Esophagus muscularis mucosa (tissue), 3 donors: ENCODE results near the gene MYLK.
"Not testable (repeated sequence)": the region's sequence is repeated elsewhere in the genome, so short reads cannot be mapped to it uniquely, and the experiment has no call there.

ENCODE experiments used
- CTCF ChIP-seq, 3 experiments: fragments of 200-600 bp in 2 of 3; fragments of 450-650 bp in 1 of 3; sonication (generic) in 2 of 3; IDR thresholded peaks; one replicate each; pipeline ENCODE4 v1.5.1; 2017 to 2019; ENCODE audit warnings: antibody characterized with exemption in 3 of 3, mild to moderate bottlenecking in 2 of 3, moderate library complexity in 1 of 3
- POLR2AphosphoS5 ChIP-seq, 2 donors: sonication (generic); formaldehyde crosslinking; IDR thresholded peaks; one replicate each; pipeline ENCODE4 v1.6.1; 2017; ENCODE audit warnings: antibody characterized with exemption in 2 of 2

GRCh38 chr3:123890162-123890561, 6.0 kb upstream of the MYLK start:
- TF ChIP-seq POLR2AphosphoS5, CTCF (IDR thresholded peaks at IDR 0.05): not testable (repeated sequence)
